G401 (cell line): ENCODE data around the gene NR3C2. TPM values are rescaled to one million over a fixed set of nuclear protein-coding genes. Genes with fewer than 3 reads are reported as not detected.

Experiments
- DNase-seq: peaks from one replicate; pipeline ENCODE4 v3.0.0-alpha.2; 2015; ENCODE audit warnings: low spot score
- in situ Hi-C: cut with HindIII; loops from 2 replicates; pipeline ENCODE4 v1.10.0; 2016; ENCODE audit warnings: low sequenced_read_pairs, mixed read lengths
- total RNA-seq: library from RNA; depleted of rRNA; stranded (reverse); fragments of >200 nt; shearing (Covaris generic); gene quantifications from 2 replicates; pipeline ENCODE4 v1.2.3, GENCODE V29; 2014

Gene NR3C2
- total RNA-seq, 1 experiment from 2014 or later = not detected

GRCh38 chr4:148239494-148239985, 202.7 kb downstream of the NR3C2 start:
- peak; percentile 35 for DNase-seq
- in situ Hi-C loops = no loop called here

GRCh38 chr4:148238811-148239493, 203.3 kb downstream of the NR3C2 start:
- in situ Hi-C loops = no loop called here
- DNase-seq = peak; percentile 53

- in situ Hi-C loops = no loop called here
- no peak for DNase-seq
These were observed 204.1 kb downstream of the NR3C2 start for GRCh38 chr4:148238086-148238485.

GRCh38 chr4:148235809-148236208, 206.4 kb downstream of the NR3C2 start:
- in situ Hi-C loops = no loop called here
- DNase-seq = no peak

- DNase-seq = no peak
- in situ Hi-C loops = no loop called here
These were observed 212.4 kb downstream of the NR3C2 start for GRCh38 chr4:148229798-148230197.

GRCh38 chr4:148229028-148229427, 213.2 kb downstream of the NR3C2 start:
- in situ Hi-C loops = no loop called here
- DNase-seq = no peak

- in situ Hi-C loops = no loop called here
- DNase-seq = no peak
These were observed 215.1 kb downstream of the NR3C2 start for GRCh38 chr4:148227147-148227546.

GRCh38 chr4:148226341-148226740, 215.9 kb downstream of the NR3C2 start:
- in situ Hi-C loops = no loop called here
- DNase-seq = no peak

- DNase-seq = no peak
- in situ Hi-C loops = no loop called here
These were observed 216.6 kb downstream of the NR3C2 start for GRCh38 chr4:148225639-148226038.

GRCh38 chr4:148224476-148224875, 217.7 kb downstream of the NR3C2 start:
- in situ Hi-C loops = no loop called here
- no peak for DNase-seq

- no peak for DNase-seq
- in situ Hi-C loops = no loop called here
These were observed 219.1 kb downstream of the NR3C2 start for GRCh38 chr4:148222991-148223660.

GRCh38 chr4:148216866-148217814, 225.1 kb downstream of the NR3C2 start:
- DNase-seq = peak; percentile 75
- in situ Hi-C loops = no loop called here

- in situ Hi-C loops = no loop called here
- DNase-seq = no peak
These were observed 225.9 kb downstream of the NR3C2 start for GRCh38 chr4:148216321-148216720.

GRCh38 chr4:148215202-148215601, 227.0 kb downstream of the NR3C2 start:
- DNase-seq = peak; percentile 65
- in situ Hi-C loops = no loop called here

- in situ Hi-C loops = no loop called here
- DNase-seq = peak; percentile 73
These were observed 227.6 kb downstream of the NR3C2 start for GRCh38 chr4:148214529-148215166.

- in situ Hi-C loops = no loop called here
- peak; percentile 86 for DNase-seq
These were observed 230.7 kb downstream of the NR3C2 start for GRCh38 chr4:148211533-148211932.

GRCh38 chr4:148210661-148211060, 231.6 kb downstream of the NR3C2 start:
- no peak for DNase-seq
- in situ Hi-C loops = no loop called here

- in situ Hi-C loops = no loop called here
- no peak for DNase-seq
These were observed 235.1 kb downstream of the NR3C2 start for GRCh38 chr4:148207068-148207467.

GRCh38 chr4:148205476-148205875, 236.7 kb downstream of the NR3C2 start:
- in situ Hi-C loops = no loop called here

More at GRCh38 chr4:148205476-148205875, 236.7 kb downstream of the NR3C2 start:
- no peak for DNase-seq
